CD4-positive, alpha-beta T cell (primary cell): ENCODE measurements around the gene NOP16. TPM values are rescaled to one million over a fixed set of nuclear protein-coding genes. Genes with fewer than 3 reads are reported as not detected.
A peak's percentile ranks its signal among the peaks of the same experiment; 100 is the strongest.

Experiments
- ATAC-seq: fragments of 200-7000 bp; cut with Tn5 transposase; one replicate; pipeline ENCODE4 v1.10.0; 2022; ENCODE audit warnings: mild to moderate bottlenecking; ENCODE audit not compliant: poor library complexity
- CTCF ChIA-PET: fragments of 350-600 bp; sonication (Branson Sonifier 250); formaldehyde crosslinking; loops from one replicate; lab custom pipeline; 2021; ENCODE audit warnings: antibody characterized with exemption, inconsistent platforms; lab: Charles Lee
- POLR2A ChIA-PET: fragments of 350-600 bp; sonication (Branson Sonifier 250); formaldehyde crosslinking; loops from one replicate; lab custom pipeline; 2021; ENCODE audit warnings: antibody characterized with exemption, inconsistent platforms; lab: Charles Lee
- DNase-seq, 14 experiments: peaks; one replicate each; pipeline ENCODE4 v3.0.0-alpha.2; 2013 to 2020; ENCODE audit warnings: mixed read lengths in 2 of 14
- H3K27ac ChIP-seq, 2 donors: one replicate each; pipeline versions ENCODE4 v1.5.1 to v1.7.0; 2013; ENCODE audit warnings: low read length in 2 of 2, low read depth in 1 of 2, mild to moderate bottlenecking in 1 of 2
- H3K27me3 ChIP-seq, 2 experiments: 1 replicate in 1 of 2; 2 replicates in 1 of 2; pipeline versions ENCODE4 v1.6.1 to v1.7.0; 2013; ENCODE audit warnings: low read length in 2 of 2, control low read depth in 1 of 2, mild to moderate bottlenecking in 1 of 2, moderate library complexity in 1 of 2; ENCODE audit not compliant: insufficient read depth in 2 of 2, control insufficient read depth in 1 of 2
- H3K36me3 ChIP-seq: one replicate; pipeline ENCODE4 v1.6.1; 2013; ENCODE audit warnings: low read length, control low read depth; ENCODE audit not compliant: insufficient read depth
- H3K4me1 ChIP-seq: one replicate; pipeline ENCODE4 v1.6.1; 2013; ENCODE audit warnings: low read length, control low read depth; ENCODE audit not compliant: insufficient read depth
- H3K4me3 ChIP-seq: one replicate; pipeline ENCODE4 v1.5.1; 2013; ENCODE audit warnings: mild to moderate bottlenecking, low read length, moderate library complexity
- H3K9me3 ChIP-seq, 2 experiments: 1 replicate in 1 of 2; 2 replicates in 1 of 2; pipeline versions ENCODE4 v1.6.1 to v1.7.0; 2013; ENCODE audit warnings: low read length in 2 of 2, mild to moderate bottlenecking in 2 of 2, control low read depth in 1 of 2, moderate library complexity in 1 of 2; ENCODE audit not compliant: control insufficient read depth in 1 of 2, insufficient read depth in 1 of 2
- H3K27ac Mint-ChIP-seq: one replicate; pipeline ENCODE4 v1.8.0; 2020; ENCODE audit warnings: mixed read lengths
- H3K27me3 Mint-ChIP-seq: one replicate; pipeline ENCODE4 v1.8.0; 2021; ENCODE audit warnings: mixed read lengths
- H3K36me3 Mint-ChIP-seq: one replicate; pipeline ENCODE4 v1.8.0; 2021; ENCODE audit warnings: low read depth, mixed read lengths
- H3K4me1 Mint-ChIP-seq: one replicate; pipeline ENCODE4 v1.8.0; 2021; ENCODE audit warnings: low read depth, mixed read lengths
- H3K4me3 Mint-ChIP-seq: one replicate; pipeline ENCODE4 v1.8.0; 2020; ENCODE audit warnings: mild to moderate bottlenecking, mixed read lengths
- H3K9me3 Mint-ChIP-seq: one replicate; pipeline ENCODE4 v1.8.0; 2020; ENCODE audit warnings: mixed read lengths
- intact Hi-C, 2 experiments: fragments of 100-400 bp; cut with DNase I in 1 of 2; cut with micrococcal nuclease in 1 of 2; formaldehyde crosslinking; loops; one replicate each; pipeline versions ENCODE4 v1.15.1 to v1.9.0; 2023 to 2025; cut with DNase I, micrococcal nuclease
- total RNA-seq, 174 experiments: library from RNA in 2 of 174; stranded (reverse) in 2 of 174; gene quantifications; one replicate each; pipeline ENCODE4 v1.2.3 and lab custom pipeline; 2021 to 2026
- TF ChIP-seq, protein P1 (sequence below): fragments of 200-600 bp; IDR thresholded peaks from one replicate; pipeline ENCODE4 v1.8.0; 2022; ENCODE audit warnings: antibody characterized with exemption, mild to moderate bottlenecking

The NOP16 gene
- total RNA-seq, 2 experiments from 2014 or later: 12.0 to 14.5 TPM

DNA sequence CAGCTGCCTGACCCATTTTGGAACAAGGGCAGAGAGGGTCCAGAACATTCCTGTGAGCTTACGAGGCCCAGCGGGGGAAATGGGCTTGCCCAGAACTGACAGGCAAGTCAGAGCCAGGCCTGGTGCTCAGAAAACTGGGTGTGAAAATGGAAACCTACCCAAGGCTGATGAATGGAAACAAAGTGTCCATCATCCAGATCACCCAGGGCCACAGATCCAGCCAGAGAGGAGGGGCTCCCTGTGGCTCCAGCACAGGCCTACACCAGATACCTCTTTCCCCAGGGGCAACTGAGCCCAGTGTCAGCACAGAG, 24.8 kb upstream of the NOP16 start:
- Mint-ChIP-seq H3K27ac (peak overlapping the region; percentile 86), H3K27me3 (no peaks in the 10 kb centered on the region), H3K4me3 (peak overlapping the region; percentile 20), H3K4me1 (peaks cover 48% of the 10 kb centered on the region), H3K36me3 (peaks cover 28% of the 10 kb centered on the region), H3K9me3 (no peaks in the 10 kb centered on the region)
- Histone ChIP-seq H3K9me3 (no peaks in the 10 kb centered on the region), H3K4me3 (no peak overlapping the region), H3K27me3 (no peaks in the 10 kb centered on the region), H3K36me3 (peaks cover 12% of the 10 kb centered on the region), H3K4me1 (peaks cover 37% of the 10 kb centered on the region), H3K27ac (no peak overlapping the region)
- ATAC-seq (no peak), DNase-seq (no peak)
- ChIA-PET POLR2A (no interaction called here), CTCF (interaction anchor here (0.8 kb wide), 1 partner anchor 35 kb away, joined by 3 read pairs; the partner anchor contains the start of gene FAF2)
- intact Hi-C loops: loop anchor here in 1 of 2 experiments (1.0 to 5.0 kb wide), 2 partner anchors 21 to 681 kb away; no protein-coding TSS in a partner anchor
- TF ChIP-seq, protein P1, sequence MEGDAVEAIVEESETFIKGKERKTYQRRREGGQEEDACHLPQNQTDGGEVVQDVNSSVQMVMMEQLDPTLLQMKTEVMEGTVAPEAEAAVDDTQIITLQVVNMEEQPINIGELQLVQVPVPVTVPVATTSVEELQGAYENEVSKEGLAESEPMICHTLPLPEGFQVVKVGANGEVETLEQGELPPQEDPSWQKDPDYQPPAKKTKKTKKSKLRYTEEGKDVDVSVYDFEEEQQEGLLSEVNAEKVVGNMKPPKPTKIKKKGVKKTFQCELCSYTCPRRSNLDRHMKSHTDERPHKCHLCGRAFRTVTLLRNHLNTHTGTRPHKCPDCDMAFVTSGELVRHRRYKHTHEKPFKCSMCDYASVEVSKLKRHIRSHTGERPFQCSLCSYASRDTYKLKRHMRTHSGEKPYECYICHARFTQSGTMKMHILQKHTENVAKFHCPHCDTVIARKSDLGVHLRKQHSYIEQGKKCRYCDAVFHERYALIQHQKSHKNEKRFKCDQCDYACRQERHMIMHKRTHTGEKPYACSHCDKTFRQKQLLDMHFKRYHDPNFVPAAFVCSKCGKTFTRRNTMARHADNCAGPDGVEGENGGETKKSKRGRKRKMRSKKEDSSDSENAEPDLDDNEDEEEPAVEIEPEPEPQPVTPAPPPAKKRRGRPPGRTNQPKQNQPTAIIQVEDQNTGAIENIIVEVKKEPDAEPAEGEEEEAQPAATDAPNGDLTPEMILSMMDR: no peak

DNA sequence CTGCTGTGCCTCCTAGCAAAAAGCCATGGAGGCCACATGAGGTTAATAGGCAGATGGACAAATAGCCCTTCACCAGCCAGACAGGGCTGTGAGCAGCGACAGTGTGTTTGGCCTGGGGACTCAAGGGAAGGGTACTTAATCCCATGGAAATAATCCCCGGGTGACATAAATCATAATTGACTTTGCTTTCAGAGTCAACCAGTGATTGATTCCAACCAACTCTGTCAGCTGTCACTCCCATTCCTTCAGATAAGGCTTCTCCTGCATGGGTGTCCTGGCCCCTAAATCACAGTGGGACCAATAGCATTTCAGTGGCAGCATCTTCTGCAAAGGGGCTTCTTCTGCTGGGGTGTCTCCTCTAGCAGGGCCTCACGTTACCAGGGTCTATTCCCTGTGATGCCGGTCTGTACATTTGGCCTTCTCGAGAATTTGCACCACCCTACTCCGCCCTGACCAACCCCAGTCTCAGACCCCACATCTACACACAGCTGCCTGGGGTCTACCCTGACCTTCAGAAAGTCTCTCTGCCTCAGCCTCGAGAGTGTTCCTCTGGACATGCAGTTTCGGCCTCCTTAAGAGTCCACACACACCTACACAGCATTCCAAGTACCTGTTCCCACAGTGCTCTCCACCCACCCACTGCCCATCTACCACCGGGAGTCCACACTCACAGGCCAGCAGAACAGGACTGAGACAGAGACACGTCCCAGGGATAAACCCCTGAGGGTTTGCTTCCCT, 24.3 kb upstream of the NOP16 start:
- CTCF ChIA-PET: no interaction called here
- Mint-ChIP-seq H3K9me3 (no peaks in the 10 kb centered on the region), H3K4me3 (peak overlapping the region; percentile 20), H3K27ac (peak overlapping the region; percentile 86), H3K27me3 (no peaks in the 10 kb centered on the region), H3K36me3 (peaks cover 32% of the 10 kb centered on the region), H3K4me1 (peaks cover 48% of the 10 kb centered on the region)
- H3K4me3 ChIP-seq: no peak overlapping the region
- H3K27ac ChIP-seq: no peak overlapping the region
- ATAC-seq (no peak), DNase-seq (peak in 1 of 14 experiments; percentile 14)
- POLR2A ChIA-PET: no interaction called here
- TF ChIP-seq, protein P1: no peak
- no peaks in the 10 kb centered on the region for H3K27me3 ChIP-seq
- peaks cover 17% of the 10 kb centered on the region for H3K36me3 ChIP-seq
- peaks cover 37% of the 10 kb centered on the region for H3K4me1 ChIP-seq
- no peaks in the 10 kb centered on the region for H3K9me3 ChIP-seq
- intact Hi-C loops: loop anchor here in 1 of 2 experiments (1.0 to 5.0 kb wide), 2 partner anchors 20 to 680 kb away; no protein-coding TSS in a partner anchor

DNA sequence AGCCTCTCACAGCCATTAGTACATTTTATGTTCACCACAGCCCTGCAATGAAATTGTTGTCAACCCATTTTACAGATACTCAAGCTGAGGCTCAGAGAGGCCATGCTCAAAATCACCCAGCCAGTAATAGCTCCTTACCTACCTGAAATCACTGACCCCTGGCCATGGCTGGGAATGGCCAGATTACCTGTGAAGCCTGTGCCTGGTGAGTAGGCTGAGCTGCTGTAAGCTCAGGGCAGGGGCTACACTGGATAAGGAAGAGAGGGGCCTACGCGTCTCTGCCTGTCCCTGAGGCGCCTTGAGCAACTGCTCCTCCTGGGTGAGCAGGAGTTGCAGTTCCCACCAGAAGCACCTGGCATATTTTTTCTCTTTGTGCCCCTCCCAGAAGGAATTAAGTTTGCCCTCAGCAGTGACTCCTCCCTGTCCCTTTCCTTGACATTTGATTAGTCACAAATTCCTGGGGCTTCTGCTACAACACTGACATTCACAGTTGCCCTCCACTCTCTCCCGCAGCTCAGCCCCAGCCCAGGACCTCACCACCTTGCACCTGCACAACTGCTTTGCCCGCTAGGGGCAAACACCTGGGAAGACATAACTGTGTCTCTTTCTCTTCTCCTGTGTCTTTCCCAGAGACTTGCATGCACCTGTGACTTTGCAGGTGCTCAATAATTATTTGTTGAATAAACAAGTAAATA, 22.2 kb upstream of the NOP16 start:
- Mint-ChIP-seq H3K36me3 (peaks cover 47% of the 10 kb centered on the region), H3K4me3 (no peak overlapping the region), H3K9me3 (no peaks in the 10 kb centered on the region), H3K27me3 (no peaks in the 10 kb centered on the region), H3K4me1 (peaks cover 38% of the 10 kb centered on the region), H3K27ac (no peak overlapping the region)
- Histone ChIP-seq H3K27me3 (no peaks in the 10 kb centered on the region), H3K36me3 (peaks cover 31% of the 10 kb centered on the region), H3K9me3 (no peaks in the 10 kb centered on the region), H3K27ac (no peak overlapping the region), H3K4me1 (peaks cover 29% of the 10 kb centered on the region), H3K4me3 (no peak overlapping the region)
- no peak for DNase-seq
- ChIA-PET POLR2A (interaction anchor here (0.8 kb wide), 1 partner anchor 49 kb away, joined by 4 read pairs; the partner anchor contains the start of gene KIAA1191), CTCF (no interaction called here)
- intact Hi-C loops: loop anchor here in 1 of 2 experiments (5.0 kb wide), 1 partner anchor 678 kb away; no protein-coding TSS in a partner anchor
- ATAC-seq: no peak
- TF ChIP-seq, protein P1: no peak
